ENCODE results near the gene OR5K2. TPM values are rescaled to one million over a fixed set of nuclear protein-coding genes. Genes with fewer than 3 reads are reported as not detected.

OR5K2 gene
- total RNA-seq, 1 experiment from 2014 or later = not detected

- TF ChIP-seq, protein P1, sequence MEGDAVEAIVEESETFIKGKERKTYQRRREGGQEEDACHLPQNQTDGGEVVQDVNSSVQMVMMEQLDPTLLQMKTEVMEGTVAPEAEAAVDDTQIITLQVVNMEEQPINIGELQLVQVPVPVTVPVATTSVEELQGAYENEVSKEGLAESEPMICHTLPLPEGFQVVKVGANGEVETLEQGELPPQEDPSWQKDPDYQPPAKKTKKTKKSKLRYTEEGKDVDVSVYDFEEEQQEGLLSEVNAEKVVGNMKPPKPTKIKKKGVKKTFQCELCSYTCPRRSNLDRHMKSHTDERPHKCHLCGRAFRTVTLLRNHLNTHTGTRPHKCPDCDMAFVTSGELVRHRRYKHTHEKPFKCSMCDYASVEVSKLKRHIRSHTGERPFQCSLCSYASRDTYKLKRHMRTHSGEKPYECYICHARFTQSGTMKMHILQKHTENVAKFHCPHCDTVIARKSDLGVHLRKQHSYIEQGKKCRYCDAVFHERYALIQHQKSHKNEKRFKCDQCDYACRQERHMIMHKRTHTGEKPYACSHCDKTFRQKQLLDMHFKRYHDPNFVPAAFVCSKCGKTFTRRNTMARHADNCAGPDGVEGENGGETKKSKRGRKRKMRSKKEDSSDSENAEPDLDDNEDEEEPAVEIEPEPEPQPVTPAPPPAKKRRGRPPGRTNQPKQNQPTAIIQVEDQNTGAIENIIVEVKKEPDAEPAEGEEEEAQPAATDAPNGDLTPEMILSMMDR (conservative IDR thresholded peaks at IDR 0.05; ENCODE audit: low read depth, low read length) = no peak
- no peak for TF ChIP-seq EZH2 (IDR thresholded peaks at IDR 0.05; ENCODE audit: borderline replicate concordance, low read depth, low read length, poor library complexity, severe bottlenecking)
- Histone ChIP-seq H3K27me3 (replicated peaks; ENCODE audit: insufficient read depth, low read depth, low read length, poor library complexity) (peaks cover 16% of the 10 kb centered on the region), H3K27ac (ENCODE audit: low read depth, low read length, poor library complexity, severe bottlenecking) (no peak overlapping the region), H3K4me1 (ENCODE audit: insufficient read depth, low read length, poor library complexity, severe bottlenecking) (no peaks in the 10 kb centered on the region), H3K4me3 (ENCODE audit: low read depth, low read length, poor library complexity, severe bottlenecking) (no peak overlapping the region), H3K36me3 (ENCODE audit: insufficient read depth, low read length, poor library complexity, severe bottlenecking) (no peaks in the 10 kb centered on the region), H3K9me3 (ENCODE audit: low read depth, low read length, poor library complexity, severe bottlenecking) (no peaks in the 10 kb centered on the region)
- POLR2A ChIA-PET (ENCODE audit: low non-redundant PET) = no interaction called here
- intact Hi-C loops (cut with micrococcal nuclease; ENCODE audit: unreplicated experiment) = no loop called here
- DNase-seq (ENCODE audit: low spot score) = no peak
- CTCF ChIA-PET = no interaction called here
- BruUV-seq (replicated peaks) = no TSS peak
These were observed 42.9 kb downstream of the OR5K2 start for GRCh38 chr3:98540346-98540745.

- POLR2A ChIA-PET (ENCODE audit: low non-redundant PET) = no interaction called here
- no peak for DNase-seq (ENCODE audit: low spot score)
- no peak overlapping the region for H3K27ac ChIP-seq (ENCODE audit: low read depth, low read length, poor library complexity, severe bottlenecking)
- intact Hi-C loops (cut with micrococcal nuclease; ENCODE audit: unreplicated experiment) = no loop called here
- TF ChIP-seq EZH2 (IDR thresholded peaks at IDR 0.05; ENCODE audit: borderline replicate concordance, low read depth, low read length, poor library complexity, severe bottlenecking) = no peak
- TF ChIP-seq, protein P1 (conservative IDR thresholded peaks at IDR 0.05; ENCODE audit: low read depth, low read length) = no peak
- no TSS peak for BruUV-seq (replicated peaks)
- peaks cover 22% of the 10 kb centered on the region for H3K27me3 ChIP-seq (replicated peaks; ENCODE audit: insufficient read depth, low read depth, low read length, poor library complexity)
- H3K4me3 ChIP-seq (ENCODE audit: low read depth, low read length, poor library complexity, severe bottlenecking) = no peak overlapping the region
- H3K4me1 ChIP-seq (ENCODE audit: insufficient read depth, low read length, poor library complexity, severe bottlenecking) = no peaks in the 10 kb centered on the region
- CTCF ChIA-PET = no interaction called here
- no peaks in the 10 kb centered on the region for H3K36me3 ChIP-seq (ENCODE audit: insufficient read depth, low read length, poor library complexity, severe bottlenecking)
- no peaks in the 10 kb centered on the region for H3K9me3 ChIP-seq (ENCODE audit: low read depth, low read length, poor library complexity, severe bottlenecking)
These were observed 44.2 kb downstream of the OR5K2 start for GRCh38 chr3:98541695-98542094.

DNA sequence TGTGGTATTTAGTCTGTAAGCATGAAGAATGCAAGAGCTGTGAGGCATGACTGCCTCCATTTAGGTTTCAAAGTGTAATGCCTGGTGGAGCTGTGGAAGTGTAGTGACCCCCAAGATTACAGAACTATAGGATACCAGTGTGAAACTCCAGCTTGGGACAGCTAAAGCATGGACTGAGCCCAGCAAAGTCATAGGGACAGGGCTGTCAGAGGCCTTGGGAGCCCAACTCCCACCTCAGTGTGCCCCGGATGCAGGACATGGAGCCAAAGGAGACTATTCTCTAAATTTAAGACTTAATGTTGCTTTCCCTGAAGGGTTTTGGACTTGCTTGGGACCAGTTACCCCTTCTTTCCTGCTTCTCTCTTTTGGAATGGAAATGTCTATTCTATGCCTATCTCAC, 45.1 kb downstream of the OR5K2 start:
- H3K4me1 ChIP-seq (ENCODE audit: insufficient read depth, low read length, poor library complexity, severe bottlenecking) = no peaks in the 10 kb centered on the region
- H3K9me3 ChIP-seq (ENCODE audit: low read depth, low read length, poor library complexity, severe bottlenecking) = no peaks in the 10 kb centered on the region
- intact Hi-C loops (cut with micrococcal nuclease; ENCODE audit: unreplicated experiment) = no loop called here
- DNase-seq (ENCODE audit: low spot score) = no peak
- H3K27ac ChIP-seq (ENCODE audit: low read depth, low read length, poor library complexity, severe bottlenecking) = no peak overlapping the region
- no peak overlapping the region for H3K4me3 ChIP-seq (ENCODE audit: low read depth, low read length, poor library complexity, severe bottlenecking)
- TF ChIP-seq EZH2 (IDR thresholded peaks at IDR 0.05; ENCODE audit: borderline replicate concordance, low read depth, low read length, poor library complexity, severe bottlenecking) = no peak
- TF ChIP-seq, protein P1 (conservative IDR thresholded peaks at IDR 0.05; ENCODE audit: low read depth, low read length) = no peak
- ChIA-PET POLR2A (ENCODE audit: low non-redundant PET) (no interaction called here), CTCF (no interaction called here)
- H3K36me3 ChIP-seq (ENCODE audit: insufficient read depth, low read length, poor library complexity, severe bottlenecking) = no peaks in the 10 kb centered on the region
- H3K27me3 ChIP-seq (replicated peaks; ENCODE audit: insufficient read depth, low read depth, low read length, poor library complexity) = peaks cover 25% of the 10 kb centered on the region
- BruUV-seq (replicated peaks) = no TSS peak

Data from A673 (cell line).